ENCODE measurements around the gene INTS11. TPM values are rescaled to one million over a fixed set of nuclear protein-coding genes. Genes with fewer than 3 reads are reported as not detected.
A peak's percentile ranks its signal among the peaks of the same experiment; 100 is the strongest.

INTS11 gene
- total and polyA plus RNA-seq, 2 of the 8 experiments (the other 6 are each of a cell fraction or from before 2014, with no cell fraction given): 113 to 243 TPM

DNA sequence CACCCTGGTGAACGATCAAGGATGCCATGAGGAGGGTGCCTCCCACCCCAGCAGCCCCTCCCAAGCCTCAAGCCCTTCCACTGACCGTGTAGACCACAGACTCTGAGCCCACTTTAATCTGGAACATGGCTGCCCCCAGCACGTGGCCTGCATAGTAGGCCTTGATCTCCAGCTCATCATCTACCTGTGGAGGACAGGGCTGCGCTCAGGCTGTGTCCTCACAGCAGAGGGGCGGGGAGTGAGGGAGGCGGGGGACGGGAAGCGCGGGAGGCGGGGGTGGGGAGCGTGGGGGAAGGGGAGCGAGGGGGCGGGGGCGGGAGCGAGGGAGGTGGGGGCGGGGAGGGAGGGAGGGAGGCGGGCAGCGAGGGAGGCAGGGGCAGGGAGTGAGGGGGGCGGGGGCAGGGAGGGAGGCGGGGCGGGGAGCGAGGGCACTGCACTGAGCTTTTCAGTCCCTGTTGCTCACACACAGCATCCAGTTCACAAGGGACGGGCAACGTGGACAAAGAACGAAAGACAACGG, 9.0 kb downstream of the INTS11 start (continued):
- TF ChIP-seq HDAC2 (IDR thresholded peaks at IDR 0.05; ENCODE audit: borderline replicate concordance in 1 of 2, low read depth in 2 of 2, low read length in 2 of 2) (no peak), CBX8 (IDR thresholded peaks at IDR 0.05; ENCODE audit: borderline replicate concordance, low read depth, low read length) (no peak), SP4 (IDR thresholded peaks at IDR 0.05; ENCODE audit: low read length) (no peak), TAF1 (IDR thresholded peaks at IDR 0.05; ENCODE audit: low read depth, low read length) (0 out of 2 replicates have a peak, but pooled peaks have one; percentile 6), POLR2AphosphoS5 (IDR thresholded peaks at IDR 0.05; ENCODE audit: low read depth, low read length) (peak; percentile 51; the same call in 1 of the 2 replicates)
- TF ChIP-seq, protein P1, sequence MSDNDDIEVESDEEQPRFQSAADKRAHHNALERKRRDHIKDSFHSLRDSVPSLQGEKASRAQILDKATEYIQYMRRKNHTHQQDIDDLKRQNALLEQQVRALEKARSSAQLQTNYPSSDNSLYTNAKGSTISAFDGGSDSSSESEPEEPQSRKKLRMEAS (IDR thresholded peaks at IDR 0.05): peak; percentile 95

Measured in H1 (cell line).